ENCODE results near the gene HHATL.

The HHATL gene

GRCh38 chr3:42656680-42657610 is 45.7 kb downstream of the HHATL start:
- no peak for TF ChIP-seq CTCF (IDR thresholded peaks at IDR 0.05; ENCODE audit: extremely low read depth, missing control alignments)
- DNase-seq (ENCODE audit: low spot score) = no peak

GRCh38 chr3:42655980-42656679 is 46.5 kb downstream of the HHATL start:
- no peak for DNase-seq (ENCODE audit: low spot score)
- TF ChIP-seq CTCF (IDR thresholded peaks at IDR 0.05; ENCODE audit: extremely low read depth, missing control alignments) = no peak

- TF ChIP-seq CTCF (IDR thresholded peaks at IDR 0.05; ENCODE audit: extremely low read depth, missing control alignments) = no peak
- peak; percentile 52 for DNase-seq (ENCODE audit: low spot score)
These were observed 47.2 kb downstream of the HHATL start for GRCh38 chr3:42655331-42655888.

GRCh38 chr3:42654331-42655201 is 48.0 kb downstream of the HHATL start:
- peak; percentile 80 for DNase-seq (ENCODE audit: low spot score)
- no peak for TF ChIP-seq CTCF (IDR thresholded peaks at IDR 0.05; ENCODE audit: extremely low read depth, missing control alignments)

GRCh38 chr3:42653560-42654330 is 48.9 kb downstream of the HHATL start, which contains the start of gene ZBTB47:
ZBTB47 (plus strand) TSS chr3:42653697; CDS start chr3:42658356, 4,659 bp downstream.
- peak; percentile 53 for DNase-seq (ENCODE audit: low spot score)

More at GRCh38 chr3:42653560-42654330, 48.9 kb downstream of the HHATL start, which contains the start of gene ZBTB47:
- no peak for TF ChIP-seq CTCF (IDR thresholded peaks at IDR 0.05; ENCODE audit: extremely low read depth, missing control alignments)

Measured in GM20000 (cell line).